Keratinocyte (primary cell): ENCODE data around the gene NUDT2.

ENCODE experiments used
- EZH2 ChIP-seq: IDR thresholded peaks from one replicate; pipeline ENCODE4 v1.6.1; 2012; ENCODE audit warnings: inconsistent platforms, mild to moderate bottlenecking, low read length, moderate library complexity
- TF ChIP-seq, protein P1 (sequence below), 3 experiments: IDR thresholded peaks in 1 of 3; conservative IDR thresholded peaks in 1 of 3; optimal IDR thresholded peaks in 1 of 3; 2 replicates in 2 of 3; 3 replicates in 1 of 3; pipeline versions ENCODE3 to v1.5.1; 2011; ENCODE audit warnings: low read length in 3 of 3, mild to moderate bottlenecking in 3 of 3, moderate library complexity in 2 of 3, control low read depth in 1 of 3, inconsistent platforms in 1 of 3; ENCODE audit not compliant: insufficient read depth in 2 of 3; ENCODE audit errors: extremely low read depth in 1 of 3

DNA sequence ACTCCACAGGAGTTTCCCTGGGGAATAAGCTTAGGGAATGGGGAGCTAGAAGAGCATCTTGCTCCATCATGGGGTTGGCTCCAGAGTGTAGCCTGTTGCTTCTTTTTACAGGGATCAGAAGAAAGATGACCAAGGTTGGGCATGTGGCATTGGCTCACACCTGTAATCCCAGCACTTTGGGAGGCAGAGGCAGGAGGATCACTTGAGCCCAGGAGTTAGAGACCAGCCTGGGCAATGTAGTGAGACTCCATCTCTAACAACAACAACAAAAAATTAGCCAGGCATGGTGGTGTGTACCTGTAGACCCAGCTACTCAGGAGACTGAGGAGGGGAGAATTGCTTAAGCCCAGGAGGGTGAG, 18.4 kb downstream of the NUDT2 start:
- TF ChIP-seq, protein P1, sequence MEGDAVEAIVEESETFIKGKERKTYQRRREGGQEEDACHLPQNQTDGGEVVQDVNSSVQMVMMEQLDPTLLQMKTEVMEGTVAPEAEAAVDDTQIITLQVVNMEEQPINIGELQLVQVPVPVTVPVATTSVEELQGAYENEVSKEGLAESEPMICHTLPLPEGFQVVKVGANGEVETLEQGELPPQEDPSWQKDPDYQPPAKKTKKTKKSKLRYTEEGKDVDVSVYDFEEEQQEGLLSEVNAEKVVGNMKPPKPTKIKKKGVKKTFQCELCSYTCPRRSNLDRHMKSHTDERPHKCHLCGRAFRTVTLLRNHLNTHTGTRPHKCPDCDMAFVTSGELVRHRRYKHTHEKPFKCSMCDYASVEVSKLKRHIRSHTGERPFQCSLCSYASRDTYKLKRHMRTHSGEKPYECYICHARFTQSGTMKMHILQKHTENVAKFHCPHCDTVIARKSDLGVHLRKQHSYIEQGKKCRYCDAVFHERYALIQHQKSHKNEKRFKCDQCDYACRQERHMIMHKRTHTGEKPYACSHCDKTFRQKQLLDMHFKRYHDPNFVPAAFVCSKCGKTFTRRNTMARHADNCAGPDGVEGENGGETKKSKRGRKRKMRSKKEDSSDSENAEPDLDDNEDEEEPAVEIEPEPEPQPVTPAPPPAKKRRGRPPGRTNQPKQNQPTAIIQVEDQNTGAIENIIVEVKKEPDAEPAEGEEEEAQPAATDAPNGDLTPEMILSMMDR (optimal IDR thresholded peaks at IDR 0.05 in 1 of 3, IDR thresholded peaks at IDR 0.05 in 1 of 3, conservative IDR thresholded peaks at IDR 0.05 in 1 of 3; ENCODE audit: extremely low read depth in 1 of 3, insufficient read depth in 2 of 3, low read length in 3 of 3), result no peak
- no peak for TF ChIP-seq EZH2
